Effector memory CD4-positive, alpha-beta T cell (primary cell): Measurements from ENCODE around the gene SLCO3A1.

ENCODE experiments used
- DNase-seq, 3 donors: peaks; one replicate each; pipeline ENCODE4 v3.0.0-alpha.2; 2020
- H3K27ac ChIP-seq: 2 replicates; pipeline ENCODE4 v1.7.0; 2013; ENCODE audit warnings: mild to moderate bottlenecking, low read length, moderate library complexity; ENCODE audit not compliant: insufficient read depth, poor library complexity, severe bottlenecking
- H3K27me3 ChIP-seq: replicated peaks from 2 replicates; pipeline ENCODE4 v1.7.0; 2013; ENCODE audit warnings: mild to moderate bottlenecking, low read length; ENCODE audit not compliant: insufficient read depth, control insufficient read depth, poor library complexity, severe bottlenecking
- H3K36me3 ChIP-seq: 2 replicates; pipeline ENCODE4 v1.7.0; 2013; ENCODE audit warnings: mild to moderate bottlenecking, low read length, moderate library complexity; ENCODE audit not compliant: control insufficient read depth, insufficient read depth
- H3K4me1 ChIP-seq: 2 replicates; pipeline ENCODE4 v1.7.0; 2013; ENCODE audit warnings: low read length, mild to moderate bottlenecking; ENCODE audit not compliant: control insufficient read depth, insufficient read depth, poor library complexity, severe bottlenecking
- H3K4me3 ChIP-seq: 2 replicates; pipeline ENCODE4 v1.7.0; 2013; ENCODE audit warnings: low read length, low read depth, mild to moderate bottlenecking; ENCODE audit not compliant: insufficient read depth, poor library complexity, severe bottlenecking
- H3K9me3 ChIP-seq: 2 replicates; pipeline ENCODE4 v1.7.0; 2013; ENCODE audit warnings: mild to moderate bottlenecking, low read length, moderate library complexity; ENCODE audit not compliant: control insufficient read depth

The SLCO3A1 gene

GRCh38 chr15:91904942-91905341 lies 51.4 kb downstream of the SLCO3A1 start:
- no peaks in the 10 kb centered on the region for H3K36me3 ChIP-seq
- no peaks in the 10 kb centered on the region for H3K27me3 ChIP-seq
- no peak overlapping the region for H3K27ac ChIP-seq
- no peak for DNase-seq
- no peak overlapping the region for H3K4me3 ChIP-seq
- peaks cover 5% of the 10 kb centered on the region for H3K4me1 ChIP-seq
- H3K9me3 ChIP-seq = no peaks in the 10 kb centered on the region

DNA sequence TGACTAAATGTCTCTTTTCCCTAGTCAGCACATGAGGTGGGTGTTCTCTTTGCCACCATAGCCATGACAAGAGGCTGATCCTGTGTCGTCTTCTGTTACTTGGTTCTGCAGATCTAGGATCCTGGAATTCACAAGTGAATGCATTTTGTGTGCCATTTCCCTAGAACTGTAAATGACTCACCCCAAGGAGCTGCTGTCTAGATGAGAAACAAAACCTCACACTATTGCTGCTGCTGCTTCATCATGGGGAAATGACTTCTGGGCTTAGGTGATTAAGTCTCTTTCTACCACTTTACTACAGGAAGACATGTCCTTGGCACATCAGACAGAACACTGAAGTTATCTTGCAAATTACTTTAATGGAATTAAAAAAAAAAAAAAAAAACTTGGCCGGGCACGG lies 54.9 kb downstream of the SLCO3A1 start:
- peaks cover 5% of the 10 kb centered on the region for H3K4me1 ChIP-seq
- no peak overlapping the region for H3K4me3 ChIP-seq
- no peak overlapping the region for H3K27ac ChIP-seq
- no peak for DNase-seq
- no peaks in the 10 kb centered on the region for H3K9me3 ChIP-seq
- H3K36me3 ChIP-seq = no peaks in the 10 kb centered on the region
- H3K27me3 ChIP-seq = no peaks in the 10 kb centered on the region

DNA sequence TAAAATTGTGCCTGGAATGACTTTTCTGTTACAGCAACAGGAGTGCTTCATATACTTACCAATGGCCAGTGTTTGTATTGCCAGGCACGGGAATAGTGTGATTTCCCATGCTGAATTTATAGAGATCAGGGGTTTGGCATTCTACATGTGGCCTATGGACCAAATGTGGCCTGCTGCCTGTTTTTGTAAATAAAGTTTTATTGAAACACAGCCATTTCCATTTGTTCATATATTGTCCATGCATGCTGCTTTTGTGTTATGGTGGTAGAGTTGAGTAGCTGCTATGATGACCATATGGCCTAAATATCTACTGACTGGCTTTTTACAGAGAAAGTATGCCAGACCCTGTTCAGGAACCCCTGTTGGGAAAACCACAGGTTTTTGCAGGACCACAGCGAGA lies 55.6 kb downstream of the SLCO3A1 start:
- no peak for DNase-seq
- Histone ChIP-seq H3K27ac (no peak overlapping the region), H3K4me1 (peaks cover 5% of the 10 kb centered on the region), H3K4me3 (no peak overlapping the region), H3K9me3 (no peaks in the 10 kb centered on the region), H3K36me3 (no peaks in the 10 kb centered on the region), H3K27me3 (no peaks in the 10 kb centered on the region)

DNA sequence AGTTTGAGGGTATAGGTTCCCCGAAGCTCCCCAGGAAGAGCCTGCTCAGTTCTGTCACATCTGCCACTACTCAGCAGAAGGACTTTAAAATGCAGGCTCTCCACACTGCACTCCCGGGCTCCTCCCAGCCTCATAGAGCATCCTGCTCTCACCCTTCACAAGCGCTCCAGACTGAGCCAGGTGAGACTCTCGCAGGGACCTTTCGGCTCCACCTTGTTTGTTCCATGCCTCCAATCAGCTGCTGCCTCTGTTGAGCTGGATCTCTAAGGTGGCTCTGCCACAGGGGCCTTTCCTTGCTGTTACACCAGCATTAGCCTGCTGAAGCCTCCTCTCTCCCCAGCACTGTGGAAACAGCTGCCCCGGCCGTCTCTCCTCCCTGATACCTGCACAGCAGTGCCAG lies 56.1 kb downstream of the SLCO3A1 start:
- Histone ChIP-seq H3K9me3 (no peaks in the 10 kb centered on the region), H3K4me3 (no peak overlapping the region), H3K27me3 (no peaks in the 10 kb centered on the region), H3K27ac (no peak overlapping the region), H3K36me3 (no peaks in the 10 kb centered on the region), H3K4me1 (peaks cover under 1% of the 10 kb centered on the region)
- DNase-seq = no peak

GRCh38 chr15:91911844-91912243 lies 58.3 kb downstream of the SLCO3A1 start:
- H3K27me3 ChIP-seq = no peaks in the 10 kb centered on the region
- peaks cover 11% of the 10 kb centered on the region for H3K36me3 ChIP-seq
- H3K27ac ChIP-seq = no peak overlapping the region
- no peaks in the 10 kb centered on the region for H3K4me1 ChIP-seq
- H3K9me3 ChIP-seq = no peaks in the 10 kb centered on the region
- H3K4me3 ChIP-seq = no peak overlapping the region
- no peak for DNase-seq

GRCh38 chr15:91912336-91912735 lies 58.8 kb downstream of the SLCO3A1 start:
- no peaks in the 10 kb centered on the region for H3K27me3 ChIP-seq
- H3K9me3 ChIP-seq = no peaks in the 10 kb centered on the region
- H3K4me3 ChIP-seq = no peak overlapping the region

GRCh38 chr15:91913560-91913959 lies 60.1 kb downstream of the SLCO3A1 start:
- no peak for DNase-seq
- Histone ChIP-seq H3K27ac (no peak overlapping the region), H3K4me3 (no peak overlapping the region), H3K36me3 (peaks cover 18% of the 10 kb centered on the region), H3K9me3 (no peaks in the 10 kb centered on the region), H3K4me1 (no peaks in the 10 kb centered on the region), H3K27me3 (no peaks in the 10 kb centered on the region)

More at GRCh38 chr15:91912336-91912735, 58.8 kb downstream of the SLCO3A1 start:
- Histone ChIP-seq H3K27ac (no peak overlapping the region), H3K4me1 (no peaks in the 10 kb centered on the region), H3K36me3 (peaks cover 13% of the 10 kb centered on the region)
- no peak for DNase-seq

GRCh38 chr15:91915576-91915975 lies 62.1 kb downstream of the SLCO3A1 start:
- Histone ChIP-seq H3K27ac (no peak overlapping the region), H3K4me3 (no peak overlapping the region), H3K9me3 (no peaks in the 10 kb centered on the region), H3K4me1 (peaks cover 6% of the 10 kb centered on the region), H3K27me3 (no peaks in the 10 kb centered on the region), H3K36me3 (peaks cover 18% of the 10 kb centered on the region)
- DNase-seq = no peak

GRCh38 chr15:91916051-91916450 lies 62.5 kb downstream of the SLCO3A1 start:
- Histone ChIP-seq H3K36me3 (peaks cover 18% of the 10 kb centered on the region), H3K4me3 (no peak overlapping the region), H3K27me3 (no peaks in the 10 kb centered on the region), H3K27ac (no peak overlapping the region), H3K4me1 (peaks cover 10% of the 10 kb centered on the region), H3K9me3 (no peaks in the 10 kb centered on the region)
- no peak for DNase-seq

DNA sequence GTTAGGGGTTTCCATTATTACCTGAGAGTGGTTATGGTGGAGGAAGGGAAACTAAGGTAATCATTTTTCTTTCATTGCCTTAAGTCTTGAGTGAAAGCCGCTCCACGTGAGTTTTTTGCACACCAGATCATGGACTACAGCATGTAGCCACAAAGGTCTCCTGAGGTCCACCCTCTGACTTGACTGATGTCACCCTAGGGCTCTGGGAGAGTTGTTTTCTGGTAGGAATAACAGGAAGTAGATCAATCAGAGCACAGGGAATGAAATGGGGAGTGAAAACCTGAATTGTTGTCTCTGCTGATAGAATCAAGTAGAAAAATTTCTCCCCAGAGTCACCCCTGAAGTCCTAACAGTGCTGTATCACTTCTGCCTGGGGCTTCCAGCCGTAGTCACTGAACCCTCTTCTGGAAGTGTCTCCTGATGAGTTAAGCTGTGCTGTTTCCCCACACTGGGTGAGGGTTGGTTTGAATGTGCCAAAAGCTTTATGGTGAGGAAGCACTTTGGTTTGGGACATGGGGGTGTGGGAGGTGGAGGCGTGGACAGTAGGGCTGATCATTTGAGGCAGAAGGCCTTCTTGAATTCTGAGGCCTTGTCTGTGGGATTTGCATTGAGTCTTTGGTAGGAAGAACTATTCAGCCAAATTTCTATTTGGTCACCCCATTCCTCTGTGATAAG lies 64.3 kb downstream of the SLCO3A1 start:
- H3K27me3 ChIP-seq = no peaks in the 10 kb centered on the region
- H3K27ac ChIP-seq = no peak overlapping the region
- no peak for DNase-seq
- H3K36me3 ChIP-seq = peaks cover 18% of the 10 kb centered on the region
- H3K4me3 ChIP-seq = no peak overlapping the region
- H3K9me3 ChIP-seq = no peaks in the 10 kb centered on the region
- H3K4me1 ChIP-seq = peaks cover 19% of the 10 kb centered on the region
